ENCODE data around the gene CLPTM1L.

DNA sequence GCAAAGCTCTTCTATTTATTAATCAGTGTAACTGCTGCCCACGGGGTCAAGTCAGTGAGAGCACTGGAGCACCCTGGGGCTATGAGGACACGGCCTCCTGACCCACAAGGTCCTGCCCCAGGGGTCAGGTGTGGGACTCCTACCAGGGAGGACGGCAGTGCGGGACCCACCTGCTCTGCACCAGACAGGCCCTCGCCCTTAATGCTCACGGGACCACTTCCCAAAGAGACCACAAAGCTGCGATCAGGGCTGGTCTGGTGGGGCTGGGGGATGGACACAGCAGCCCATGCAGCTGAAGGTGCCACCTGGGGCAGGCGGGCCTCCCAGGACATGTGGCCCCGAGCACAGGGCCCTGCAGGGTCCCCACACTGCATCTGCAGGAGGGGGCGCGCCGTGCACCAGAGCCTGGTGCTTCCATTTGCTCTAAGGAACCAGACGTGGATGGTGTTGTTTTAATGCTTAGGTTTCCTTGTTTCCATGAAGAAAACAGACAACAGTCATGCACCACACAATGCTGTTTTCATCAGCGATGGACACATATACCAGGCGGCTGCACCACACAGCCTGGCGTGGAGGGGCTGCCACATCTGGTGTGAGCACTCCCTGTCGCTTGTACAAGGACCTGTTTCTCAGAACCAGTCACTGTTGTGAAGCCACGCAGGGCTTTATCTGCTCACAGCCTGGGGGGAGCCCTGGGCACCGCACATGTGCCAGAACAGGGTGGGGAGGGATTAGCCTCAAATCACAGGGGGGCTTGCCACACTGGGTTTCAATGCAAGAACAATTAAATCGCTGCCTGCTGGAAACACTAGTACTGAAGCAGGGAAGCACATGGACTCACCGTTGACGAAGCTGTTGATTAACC is 22.6 kb downstream of the CLPTM1L start:
- TF ChIP-seq, protein P1, sequence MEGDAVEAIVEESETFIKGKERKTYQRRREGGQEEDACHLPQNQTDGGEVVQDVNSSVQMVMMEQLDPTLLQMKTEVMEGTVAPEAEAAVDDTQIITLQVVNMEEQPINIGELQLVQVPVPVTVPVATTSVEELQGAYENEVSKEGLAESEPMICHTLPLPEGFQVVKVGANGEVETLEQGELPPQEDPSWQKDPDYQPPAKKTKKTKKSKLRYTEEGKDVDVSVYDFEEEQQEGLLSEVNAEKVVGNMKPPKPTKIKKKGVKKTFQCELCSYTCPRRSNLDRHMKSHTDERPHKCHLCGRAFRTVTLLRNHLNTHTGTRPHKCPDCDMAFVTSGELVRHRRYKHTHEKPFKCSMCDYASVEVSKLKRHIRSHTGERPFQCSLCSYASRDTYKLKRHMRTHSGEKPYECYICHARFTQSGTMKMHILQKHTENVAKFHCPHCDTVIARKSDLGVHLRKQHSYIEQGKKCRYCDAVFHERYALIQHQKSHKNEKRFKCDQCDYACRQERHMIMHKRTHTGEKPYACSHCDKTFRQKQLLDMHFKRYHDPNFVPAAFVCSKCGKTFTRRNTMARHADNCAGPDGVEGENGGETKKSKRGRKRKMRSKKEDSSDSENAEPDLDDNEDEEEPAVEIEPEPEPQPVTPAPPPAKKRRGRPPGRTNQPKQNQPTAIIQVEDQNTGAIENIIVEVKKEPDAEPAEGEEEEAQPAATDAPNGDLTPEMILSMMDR (IDR thresholded peaks at IDR 0.05): no peak
- TF ChIP-seq POLR2A (IDR thresholded peaks at IDR 0.05; ENCODE audit: low read depth) (no peak), POLR2AphosphoS5 (IDR thresholded peaks at IDR 0.05) (no peak)
